K562 (cell line): ENCODE results near the gene TGM1. TPM values are rescaled to one million over a fixed set of nuclear protein-coding genes. Genes with fewer than 3 reads are reported as not detected.

Source experiments
- CAMTA2 ChIP-seq: fragments of 250-450 bp; sonication (Bioruptor Pico); conservative IDR thresholded peaks from 2 replicates; pipeline ENCODE4 v1.5.1; 2022
- HNRNPH1 ChIP-seq: fragments of 200-400 bp; formaldehyde crosslinking; optimal IDR thresholded peaks from 2 replicates; pipeline ENCODE3; 2017; ENCODE audit warnings: low read depth, mild to moderate bottlenecking, low read length, moderate library complexity
- ILF3 ChIP-seq: fragments of 450-650 bp; IDR thresholded peaks from 2 replicates; pipeline ENCODE4 v1.6.1; 2018; ENCODE audit warnings: antibody characterized with exemption, mild to moderate bottlenecking, moderate library complexity, borderline replicate concordance
- LEF1 ChIP-seq: fragments of 450-650 bp; IDR thresholded peaks from 2 replicates; pipeline ENCODE4 v1.6.1; 2016; ENCODE audit warnings: mild to moderate bottlenecking
- NFRKB ChIP-seq: fragments of 450-650 bp; IDR thresholded peaks from 2 replicates; pipeline ENCODE4 v1.6.1; 2016; ENCODE audit warnings: low read depth
- PHB2 ChIP-seq: fragments of 450-650 bp; IDR thresholded peaks from 2 replicates; pipeline ENCODE4 v1.6.1; 2017; ENCODE audit warnings: low read depth
- RBFOX2 ChIP-seq: fragments of 200-400 bp; formaldehyde crosslinking; IDR thresholded peaks from 2 replicates; pipeline ENCODE4 v1.6.1; 2017; ENCODE audit warnings: low read depth, mild to moderate bottlenecking, low read length, moderate library complexity
- SAFB2 ChIP-seq: fragments of 200-400 bp; formaldehyde crosslinking; IDR thresholded peaks from 2 replicates; pipeline ENCODE4 v1.6.1; 2018; ENCODE audit warnings: borderline replicate concordance, low read length, low read depth, moderate library complexity; ENCODE audit not compliant: severe bottlenecking
- SMAD3 ChIP-seq: fragments of 450-650 bp; formaldehyde crosslinking; conservative IDR thresholded peaks from 2 replicates; pipeline ENCODE4 v1.4.0; 2020; ENCODE audit warnings: mild to moderate bottlenecking
- TAF9B ChIP-seq: fragments of 450-650 bp; IDR thresholded peaks from 2 replicates; pipeline ENCODE4 v1.6.1; 2018; ENCODE audit warnings: mild to moderate bottlenecking; ENCODE audit not compliant: partially characterized antibody
- TOE1 ChIP-seq, 2 experiments: fragments of 450-650 bp in 1 of 2; sonication (generic) in 1 of 2; formaldehyde crosslinking in 1 of 2; IDR thresholded peaks; 2 replicates each; pipeline versions ENCODE4 v1.7.1 to v1.8.0; 2016 to 2022; ENCODE audit warnings: borderline replicate concordance in 2 of 2, mild to moderate bottlenecking in 2 of 2, antibody characterized with exemption in 1 of 2, inconsistent platforms in 1 of 2, low read depth in 1 of 2, missing genetic modification reagents in 1 of 2, moderate library complexity in 1 of 2
- ZFX ChIP-seq: sonication (generic); formaldehyde crosslinking; IDR thresholded peaks from 2 replicates; pipeline ENCODE4 v1.8.0; 2022; ENCODE audit warnings: mild to moderate bottlenecking, missing genetic modification reagents, moderate library complexity
- ZKSCAN3 ChIP-seq: fragments of 250-450 bp; sonication (Bioruptor Pico); IDR thresholded peaks from 2 replicates; pipeline ENCODE4 v1.4.0; 2020
- polyA plus RNA-seq, 8 experiments: library from polyadenylated mRNA; depleted of rRNA in 4 of 8; stranded (reverse) in 5 of 8; unstranded in 3 of 8; fragments of >200 nt; fragmentation: Nextera tagmentation in 2 of 8; fragmentation: Illumina TruSeq in 1 of 8; extraction: Ambion mirVana in 2 of 8; extraction: Trizol in 1 of 8; gene quantifications; 2 replicates each; pipeline versions ENCODE4 v1.2.1 to v1.2.3, GENCODE V29; 2011 to 2014; ENCODE audit warnings: inconsistent platforms in 1 of 8, missing spikeins in 1 of 8
- total RNA-seq, 7 experiments: library from RNA; depleted of rRNA in 6 of 7; stranded (reverse); fragments of >200 nt in 6 of 7; fragmentation: Illumina TruSeq in 2 of 7; extraction: Trizol in 2 of 7; gene quantifications; 2 replicates each; pipeline versions ENCODE4 v1.2.1 to v1.2.3, GENCODE V29; 2011 to 2021; ENCODE audit warnings: low replicate concordance in 1 of 7
- TF ChIP-seq, protein P1 (sequence below): sonication (generic); formaldehyde crosslinking; IDR thresholded peaks from 2 replicates; pipeline ENCODE4 v1.8.0; 2022; ENCODE audit warnings: missing genetic modification reagents, mild to moderate bottlenecking, moderate library complexity, borderline replicate concordance
- TF ChIP-seq, protein P2 (sequence below): fragments of 250-450 bp; sonication (Bioruptor Pico); IDR thresholded peaks from 2 replicates; pipeline ENCODE4 v1.9.0; 2021; ENCODE audit warnings: mild to moderate bottlenecking, inconsistent platforms
- TF ChIP-seq, protein P3 (sequence below): sonication (generic); formaldehyde crosslinking; IDR thresholded peaks from 2 replicates; pipeline ENCODE4 v1.8.0; 2022; ENCODE audit warnings: mild to moderate bottlenecking, missing genetic modification reagents
- TF ChIP-seq, protein P4 (sequence below): fragments of 200-800 bp; sonication (Bioruptor generic); IDR thresholded peaks from 2 replicates; pipeline ENCODE4 v1.6.1; 2017; ENCODE audit warnings: missing genetic modification characterization, missing compliant biosample characterization

Gene TGM1
- total and polyA plus RNA-seq, 9 of the 15 experiments (the other 6 are each of a cell fraction or from before 2014, with no cell fraction given): 0.13 to 4.4 (median 0.88) TPM

DNA sequence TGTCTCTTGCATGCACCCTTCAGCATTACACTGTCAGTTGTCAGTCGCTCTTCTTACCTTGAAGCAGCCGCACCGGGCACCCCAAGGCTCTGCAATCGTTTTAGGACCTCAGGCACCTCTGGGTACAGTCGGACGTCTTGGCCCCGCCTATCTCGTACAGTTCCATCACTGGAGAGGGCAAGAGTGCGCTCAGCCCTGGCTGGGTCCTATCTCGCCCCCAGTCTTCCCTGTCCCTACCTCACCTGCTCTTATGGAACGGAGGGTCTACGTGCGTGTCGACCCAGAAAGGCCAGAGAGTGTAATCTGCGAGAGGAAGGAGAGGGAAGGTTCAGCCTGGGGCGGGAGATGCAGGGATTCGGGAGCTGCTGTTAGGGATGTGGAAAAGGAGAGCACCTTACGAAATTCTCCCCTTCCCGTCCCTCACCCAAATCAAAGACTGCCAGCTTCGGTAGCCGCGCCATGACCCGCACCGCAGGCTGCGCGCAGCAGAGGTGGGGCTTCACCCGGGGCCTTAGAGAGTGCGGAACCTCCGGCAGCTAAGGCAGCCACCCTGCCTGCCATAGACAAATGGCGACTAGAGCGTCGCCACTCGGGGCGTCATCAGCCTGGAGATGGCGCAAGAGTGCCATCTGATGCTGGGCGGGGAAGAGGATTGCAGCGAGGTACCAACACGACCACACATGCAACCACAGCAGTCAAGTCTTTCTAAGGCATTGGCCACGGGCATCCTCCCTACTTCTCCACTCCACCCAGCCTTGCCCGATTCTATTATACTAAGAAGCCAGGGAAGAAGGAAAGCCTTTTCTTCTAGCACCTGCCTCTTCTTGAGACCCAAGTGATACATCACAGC lies 47.3 kb downstream of the TGM1 start, which contains the start of gene MDP1 (continued):
- TF ChIP-seq TOE1 (IDR thresholded peaks at IDR 0.05; ENCODE audit: borderline replicate concordance) (no peak), TOE1 (CRISPR knock-in tag; IDR thresholded peaks at IDR 0.05; ENCODE audit: borderline replicate concordance, low read depth) (no peak), PHB2 (no peak), ZFX (CRISPR knock-in tag) (peak; percentile 73), LEF1 (no peak), SMAD3 (CRISPR knock-in tag) (0 out of 2 replicates have a peak, but pooled peaks have one; percentile 12), SAFB2 (no peak), TAF9B (peak; percentile 62), NFRKB (peak; percentile 61; the same call in 1 of the 2 replicates), ILF3 (peak; percentile 77; the same call in 1 of the 2 replicates), HNRNPH1 (no peak), CAMTA2 (CRISPR knock-in tag) (0 out of 2 replicates have a peak, but pooled peaks have one; percentile 12), RBFOX2 (peak; percentile 85), ZKSCAN3 (CRISPR knock-in tag) (no peak)
- TF ChIP-seq, protein P1, sequence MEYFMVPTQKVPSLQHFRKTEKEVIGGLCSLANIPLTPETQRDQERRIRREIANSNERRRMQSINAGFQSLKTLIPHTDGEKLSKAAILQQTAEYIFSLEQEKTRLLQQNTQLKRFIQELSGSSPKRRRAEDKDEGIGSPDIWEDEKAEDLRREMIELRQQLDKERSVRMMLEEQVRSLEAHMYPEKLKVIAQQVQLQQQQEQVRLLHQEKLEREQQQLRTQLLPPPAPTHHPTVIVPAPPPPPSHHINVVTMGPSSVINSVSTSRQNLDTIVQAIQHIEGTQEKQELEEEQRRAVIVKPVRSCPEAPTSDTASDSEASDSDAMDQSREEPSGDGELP (CRISPR knock-in tag): peak; percentile 85
- TF ChIP-seq, protein P2, sequence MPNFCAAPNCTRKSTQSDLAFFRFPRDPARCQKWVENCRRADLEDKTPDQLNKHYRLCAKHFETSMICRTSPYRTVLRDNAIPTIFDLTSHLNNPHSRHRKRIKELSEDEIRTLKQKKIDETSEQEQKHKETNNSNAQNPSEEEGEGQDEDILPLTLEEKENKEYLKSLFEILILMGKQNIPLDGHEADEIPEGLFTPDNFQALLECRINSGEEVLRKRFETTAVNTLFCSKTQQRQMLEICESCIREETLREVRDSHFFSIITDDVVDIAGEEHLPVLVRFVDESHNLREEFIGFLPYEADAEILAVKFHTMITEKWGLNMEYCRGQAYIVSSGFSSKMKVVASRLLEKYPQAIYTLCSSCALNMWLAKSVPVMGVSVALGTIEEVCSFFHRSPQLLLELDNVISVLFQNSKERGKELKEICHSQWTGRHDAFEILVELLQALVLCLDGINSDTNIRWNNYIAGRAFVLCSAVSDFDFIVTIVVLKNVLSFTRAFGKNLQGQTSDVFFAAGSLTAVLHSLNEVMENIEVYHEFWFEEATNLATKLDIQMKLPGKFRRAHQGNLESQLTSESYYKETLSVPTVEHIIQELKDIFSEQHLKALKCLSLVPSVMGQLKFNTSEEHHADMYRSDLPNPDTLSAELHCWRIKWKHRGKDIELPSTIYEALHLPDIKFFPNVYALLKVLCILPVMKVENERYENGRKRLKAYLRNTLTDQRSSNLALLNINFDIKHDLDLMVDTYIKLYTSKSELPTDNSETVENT (CRISPR knock-in tag): peak; percentile 59; the same call in 1 of the 2 replicates
- TF ChIP-seq, protein P3, sequence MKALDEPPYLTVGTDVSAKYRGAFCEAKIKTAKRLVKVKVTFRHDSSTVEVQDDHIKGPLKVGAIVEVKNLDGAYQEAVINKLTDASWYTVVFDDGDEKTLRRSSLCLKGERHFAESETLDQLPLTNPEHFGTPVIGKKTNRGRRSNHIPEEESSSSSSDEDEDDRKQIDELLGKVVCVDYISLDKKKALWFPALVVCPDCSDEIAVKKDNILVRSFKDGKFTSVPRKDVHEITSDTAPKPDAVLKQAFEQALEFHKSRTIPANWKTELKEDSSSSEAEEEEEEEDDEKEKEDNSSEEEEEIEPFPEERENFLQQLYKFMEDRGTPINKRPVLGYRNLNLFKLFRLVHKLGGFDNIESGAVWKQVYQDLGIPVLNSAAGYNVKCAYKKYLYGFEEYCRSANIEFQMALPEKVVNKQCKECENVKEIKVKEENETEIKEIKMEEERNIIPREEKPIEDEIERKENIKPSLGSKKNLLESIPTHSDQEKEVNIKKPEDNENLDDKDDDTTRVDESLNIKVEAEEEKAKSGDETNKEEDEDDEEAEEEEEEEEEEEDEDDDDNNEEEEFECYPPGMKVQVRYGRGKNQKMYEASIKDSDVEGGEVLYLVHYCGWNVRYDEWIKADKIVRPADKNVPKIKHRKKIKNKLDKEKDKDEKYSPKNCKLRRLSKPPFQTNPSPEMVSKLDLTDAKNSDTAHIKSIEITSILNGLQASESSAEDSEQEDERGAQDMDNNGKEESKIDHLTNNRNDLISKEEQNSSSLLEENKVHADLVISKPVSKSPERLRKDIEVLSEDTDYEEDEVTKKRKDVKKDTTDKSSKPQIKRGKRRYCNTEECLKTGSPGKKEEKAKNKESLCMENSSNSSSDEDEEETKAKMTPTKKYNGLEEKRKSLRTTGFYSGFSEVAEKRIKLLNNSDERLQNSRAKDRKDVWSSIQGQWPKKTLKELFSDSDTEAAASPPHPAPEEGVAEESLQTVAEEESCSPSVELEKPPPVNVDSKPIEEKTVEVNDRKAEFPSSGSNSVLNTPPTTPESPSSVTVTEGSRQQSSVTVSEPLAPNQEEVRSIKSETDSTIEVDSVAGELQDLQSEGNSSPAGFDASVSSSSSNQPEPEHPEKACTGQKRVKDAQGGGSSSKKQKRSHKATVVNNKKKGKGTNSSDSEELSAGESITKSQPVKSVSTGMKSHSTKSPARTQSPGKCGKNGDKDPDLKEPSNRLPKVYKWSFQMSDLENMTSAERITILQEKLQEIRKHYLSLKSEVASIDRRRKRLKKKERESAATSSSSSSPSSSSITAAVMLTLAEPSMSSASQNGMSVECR (CRISPR knock-in tag): peak; percentile 59; the same call in 1 of the 2 replicates
- TF ChIP-seq, protein P4, sequence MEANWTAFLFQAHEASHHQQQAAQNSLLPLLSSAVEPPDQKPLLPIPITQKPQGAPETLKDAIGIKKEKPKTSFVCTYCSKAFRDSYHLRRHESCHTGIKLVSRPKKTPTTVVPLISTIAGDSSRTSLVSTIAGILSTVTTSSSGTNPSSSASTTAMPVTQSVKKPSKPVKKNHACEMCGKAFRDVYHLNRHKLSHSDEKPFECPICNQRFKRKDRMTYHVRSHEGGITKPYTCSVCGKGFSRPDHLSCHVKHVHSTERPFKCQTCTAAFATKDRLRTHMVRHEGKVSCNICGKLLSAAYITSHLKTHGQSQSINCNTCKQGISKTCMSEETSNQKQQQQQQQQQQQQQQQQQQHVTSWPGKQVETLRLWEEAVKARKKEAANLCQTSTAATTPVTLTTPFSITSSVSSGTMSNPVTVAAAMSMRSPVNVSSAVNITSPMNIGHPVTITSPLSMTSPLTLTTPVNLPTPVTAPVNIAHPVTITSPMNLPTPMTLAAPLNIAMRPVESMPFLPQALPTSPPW (CRISPR knock-in tag): no peak
